KMS-11 (cell line): ENCODE measurements around the gene DENND5A.

Experiments used
- H2AFZ ChIP-seq: fragments of 200-600 bp; sonication (generic); 2 replicates; pipeline ENCODE4 v1.6.1; 2016; ENCODE audit warnings: antibody characterized with exemption, mixed run types, low read depth
- H3K27ac ChIP-seq: fragments of 200-600 bp; sonication (generic); 2 replicates; pipeline ENCODE4 v1.6.1; 2016; ENCODE audit warnings: mild to moderate bottlenecking, mixed run types
- H3K27me3 ChIP-seq: fragments of 200-600 bp; sonication (generic); 2 replicates; pipeline ENCODE4 v1.6.1; 2017; ENCODE audit warnings: mild to moderate bottlenecking, low read depth, mixed run types, moderate library complexity; ENCODE audit not compliant: insufficient read depth
- H3K36me3 ChIP-seq: fragments of 200-600 bp; sonication (generic); 2 replicates; pipeline ENCODE4 v1.6.1; 2017; ENCODE audit warnings: mild to moderate bottlenecking, mixed run types; ENCODE audit not compliant: insufficient read depth
- H3K4me1 ChIP-seq: fragments of 200-600 bp; sonication (generic); 2 replicates; pipeline ENCODE4 v1.6.1; 2016; ENCODE audit warnings: mild to moderate bottlenecking, low read depth, mixed run types; ENCODE audit not compliant: poor library complexity, severe bottlenecking
- H3K4me2 ChIP-seq: fragments of 200-600 bp; sonication (generic); 2 replicates; pipeline ENCODE4 v1.7.0; 2016; ENCODE audit warnings: mild to moderate bottlenecking, mixed run types
- H3K4me3 ChIP-seq: fragments of 200-600 bp; sonication (generic); IDR thresholded peaks from 2 replicates; pipeline ENCODE4 v1.6.1; 2017; ENCODE audit warnings: low read depth, low read length, mixed read lengths; ENCODE audit not compliant: insufficient read depth
- H3K79me2 ChIP-seq: fragments of 200-600 bp; sonication (generic); 2 replicates; pipeline ENCODE4 v1.6.1; 2016; ENCODE audit warnings: low read depth, mixed run types; ENCODE audit not compliant: insufficient read depth
- H3K9ac ChIP-seq: fragments of 200-600 bp; sonication (generic); 2 replicates; pipeline ENCODE4 v1.6.1; 2016; ENCODE audit warnings: mild to moderate bottlenecking, mixed run types
- H4K20me1 ChIP-seq: fragments of 200-600 bp; sonication (generic); 2 replicates; pipeline ENCODE4 v1.6.1; 2016; ENCODE audit warnings: mild to moderate bottlenecking, mixed run types; ENCODE audit not compliant: insufficient read depth
- TF ChIP-seq, protein P1 (sequence below): fragments of 200-600 bp; sonication (generic); conservative IDR thresholded peaks from 2 replicates; pipeline ENCODE4 v1.6.1; 2017; ENCODE audit warnings: low read depth, mild to moderate bottlenecking, antibody characterized with exemption, low read length, moderate library complexity, mixed read lengths

Gene DENND5A

DNA sequence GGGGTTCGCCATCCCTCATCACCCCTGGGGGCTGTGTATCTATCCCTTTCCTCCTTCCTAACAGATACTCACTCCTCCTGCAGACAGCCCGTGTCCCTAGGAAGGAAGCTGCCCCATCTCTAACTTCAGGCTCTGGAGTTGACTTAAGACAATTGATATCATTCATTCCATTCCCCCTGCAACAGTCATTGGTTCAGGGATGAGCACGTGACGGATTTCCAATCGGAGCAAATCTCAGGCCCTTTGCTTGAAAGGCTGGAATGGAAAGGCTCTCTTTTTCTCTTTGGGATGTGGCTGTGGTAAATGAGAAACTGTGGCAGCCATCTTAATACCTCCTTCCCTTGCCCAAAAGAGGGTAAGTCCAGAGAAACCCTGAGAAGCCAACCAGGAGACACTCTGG is 168.7 kb downstream of the DENND5A start:
- Histone ChIP-seq H3K4me2 (no peak overlapping the region), H3K4me1 (no peaks in the 10 kb centered on the region), H3K9ac (no peak overlapping the region), H3K27me3 (no peaks in the 10 kb centered on the region), H4K20me1 (no peaks in the 10 kb centered on the region), H3K27ac (no peak overlapping the region), H2AFZ (no peak overlapping the region), H3K4me3 (no peak overlapping the region), H3K36me3 (no peaks in the 10 kb centered on the region), H3K79me2 (no peaks in the 10 kb centered on the region)
- TF ChIP-seq, protein P1, sequence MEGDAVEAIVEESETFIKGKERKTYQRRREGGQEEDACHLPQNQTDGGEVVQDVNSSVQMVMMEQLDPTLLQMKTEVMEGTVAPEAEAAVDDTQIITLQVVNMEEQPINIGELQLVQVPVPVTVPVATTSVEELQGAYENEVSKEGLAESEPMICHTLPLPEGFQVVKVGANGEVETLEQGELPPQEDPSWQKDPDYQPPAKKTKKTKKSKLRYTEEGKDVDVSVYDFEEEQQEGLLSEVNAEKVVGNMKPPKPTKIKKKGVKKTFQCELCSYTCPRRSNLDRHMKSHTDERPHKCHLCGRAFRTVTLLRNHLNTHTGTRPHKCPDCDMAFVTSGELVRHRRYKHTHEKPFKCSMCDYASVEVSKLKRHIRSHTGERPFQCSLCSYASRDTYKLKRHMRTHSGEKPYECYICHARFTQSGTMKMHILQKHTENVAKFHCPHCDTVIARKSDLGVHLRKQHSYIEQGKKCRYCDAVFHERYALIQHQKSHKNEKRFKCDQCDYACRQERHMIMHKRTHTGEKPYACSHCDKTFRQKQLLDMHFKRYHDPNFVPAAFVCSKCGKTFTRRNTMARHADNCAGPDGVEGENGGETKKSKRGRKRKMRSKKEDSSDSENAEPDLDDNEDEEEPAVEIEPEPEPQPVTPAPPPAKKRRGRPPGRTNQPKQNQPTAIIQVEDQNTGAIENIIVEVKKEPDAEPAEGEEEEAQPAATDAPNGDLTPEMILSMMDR, result no peak

- Histone ChIP-seq H3K27ac (no peak overlapping the region), H3K27me3 (no peaks in the 10 kb centered on the region), H4K20me1 (no peaks in the 10 kb centered on the region), H2AFZ (no peak overlapping the region), H3K4me3 (no peak overlapping the region), H3K9ac (no peak overlapping the region), H3K36me3 (no peaks in the 10 kb centered on the region), H3K79me2 (no peaks in the 10 kb centered on the region), H3K4me2 (no peak overlapping the region), H3K4me1 (no peaks in the 10 kb centered on the region)
- TF ChIP-seq, protein P1, result no peak
Observed at GRCh38 chr11:9095421-9095820, 169.7 kb downstream of the DENND5A start.

DNA sequence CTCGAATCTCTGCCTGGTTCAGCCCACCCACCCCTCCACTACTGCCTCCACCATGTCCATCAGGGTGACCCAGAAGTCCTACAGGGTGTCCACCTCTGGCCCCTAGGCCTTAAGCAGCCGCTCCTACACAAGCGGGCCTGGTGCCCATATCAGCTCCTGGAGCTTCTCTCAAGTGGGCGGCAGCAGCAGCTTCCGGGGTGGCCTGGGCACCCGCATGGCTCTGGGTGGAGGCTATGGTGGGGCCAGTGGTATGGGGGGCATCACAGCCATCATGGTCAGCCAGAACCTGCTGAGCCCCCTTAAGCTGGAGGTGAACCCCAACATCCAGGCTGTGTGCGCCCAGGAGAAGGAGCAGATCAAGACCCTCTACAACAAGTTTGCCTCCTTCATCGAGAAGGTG is 170.7 kb downstream of the DENND5A start:
- Histone ChIP-seq H3K27me3 (no peaks in the 10 kb centered on the region), H3K4me1 (no peaks in the 10 kb centered on the region), H3K27ac (no peak overlapping the region), H3K9ac (no peak overlapping the region), H3K4me2 (no peak overlapping the region), H3K36me3 (no peaks in the 10 kb centered on the region), H4K20me1 (no peaks in the 10 kb centered on the region), H3K79me2 (no peaks in the 10 kb centered on the region), H2AFZ (no peak overlapping the region), H3K4me3 (no peak overlapping the region)
- TF ChIP-seq, protein P1, result no peak

GRCh38 chr11:9092853-9093778 is 172.0 kb downstream of the DENND5A start:
- no peak overlapping the region for H2AFZ ChIP-seq
- no peaks in the 10 kb centered on the region for H4K20me1 ChIP-seq
- TF ChIP-seq, protein P1, result no peak
- H3K27ac ChIP-seq, result no peak overlapping the region
- H3K4me3 ChIP-seq, result no peak overlapping the region
- H3K9ac ChIP-seq, result no peak overlapping the region
- no peaks in the 10 kb centered on the region for H3K27me3 ChIP-seq
- no peak overlapping the region for H3K4me2 ChIP-seq
- H3K4me1 ChIP-seq, result no peaks in the 10 kb centered on the region
- H3K36me3 ChIP-seq, result no peaks in the 10 kb centered on the region
- H3K79me2 ChIP-seq, result no peaks in the 10 kb centered on the region
